Stimulated activated CD4-positive, alpha-beta T cell treated with anti-CD3 and anti-CD28 coated beads, Interleukin-12 subunit alpha, Interleukin-12 subunit beta, amount 100 ng/mL, for 48 hours (primary cell): ENCODE measurements around the gene ZHX3.
"Not testable (repeated sequence)": the region's sequence is repeated elsewhere in the genome, so short reads cannot be mapped to it uniquely, and the experiment has no call there.

Experiments used
- DNase-seq, 3 donors: peaks; one replicate each; pipeline ENCODE4 v3.0.0-alpha.2; 2020; ENCODE audit warnings: low read depth in 2 of 3, low spot score in 1 of 3

ZHX3 gene

DNA sequence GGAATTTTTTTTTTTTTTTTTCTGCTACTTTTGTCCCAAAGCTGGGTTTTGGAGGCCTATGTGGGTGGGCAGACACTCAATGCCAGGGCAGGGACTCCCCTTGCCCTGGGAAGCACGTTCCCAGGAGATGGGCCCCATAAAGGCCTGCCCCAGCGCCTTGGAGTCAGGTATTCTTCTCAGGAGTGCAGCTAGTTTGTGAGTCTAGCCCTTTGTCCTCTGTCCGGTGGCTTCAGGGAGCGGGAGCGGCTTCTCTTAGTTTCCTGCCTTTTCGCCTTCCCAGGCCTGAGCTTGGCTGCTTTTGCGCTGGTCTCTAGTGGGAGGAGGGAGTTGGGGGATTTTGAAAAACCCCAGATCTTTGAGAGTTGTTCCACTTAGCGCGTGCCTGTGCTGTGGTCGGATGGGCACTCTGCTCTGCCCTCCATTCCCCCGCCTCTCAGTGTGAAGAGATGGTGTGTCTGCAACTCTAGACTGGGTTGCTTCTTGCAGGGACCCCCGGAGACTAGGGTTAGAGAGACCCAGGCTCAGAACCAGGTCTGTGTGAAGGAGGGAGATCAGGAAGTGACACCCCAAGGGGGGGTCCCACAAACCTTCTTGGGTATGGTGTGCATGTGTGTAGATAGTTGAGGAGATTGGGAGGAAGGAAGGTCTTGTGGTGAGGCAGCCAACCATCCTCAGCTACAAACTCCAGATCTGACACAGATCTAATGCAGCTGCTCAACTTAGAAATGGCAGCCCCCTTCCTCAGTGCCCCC, 178.9 kb downstream of the ZHX3 start:
- no peak for DNase-seq

DNA sequence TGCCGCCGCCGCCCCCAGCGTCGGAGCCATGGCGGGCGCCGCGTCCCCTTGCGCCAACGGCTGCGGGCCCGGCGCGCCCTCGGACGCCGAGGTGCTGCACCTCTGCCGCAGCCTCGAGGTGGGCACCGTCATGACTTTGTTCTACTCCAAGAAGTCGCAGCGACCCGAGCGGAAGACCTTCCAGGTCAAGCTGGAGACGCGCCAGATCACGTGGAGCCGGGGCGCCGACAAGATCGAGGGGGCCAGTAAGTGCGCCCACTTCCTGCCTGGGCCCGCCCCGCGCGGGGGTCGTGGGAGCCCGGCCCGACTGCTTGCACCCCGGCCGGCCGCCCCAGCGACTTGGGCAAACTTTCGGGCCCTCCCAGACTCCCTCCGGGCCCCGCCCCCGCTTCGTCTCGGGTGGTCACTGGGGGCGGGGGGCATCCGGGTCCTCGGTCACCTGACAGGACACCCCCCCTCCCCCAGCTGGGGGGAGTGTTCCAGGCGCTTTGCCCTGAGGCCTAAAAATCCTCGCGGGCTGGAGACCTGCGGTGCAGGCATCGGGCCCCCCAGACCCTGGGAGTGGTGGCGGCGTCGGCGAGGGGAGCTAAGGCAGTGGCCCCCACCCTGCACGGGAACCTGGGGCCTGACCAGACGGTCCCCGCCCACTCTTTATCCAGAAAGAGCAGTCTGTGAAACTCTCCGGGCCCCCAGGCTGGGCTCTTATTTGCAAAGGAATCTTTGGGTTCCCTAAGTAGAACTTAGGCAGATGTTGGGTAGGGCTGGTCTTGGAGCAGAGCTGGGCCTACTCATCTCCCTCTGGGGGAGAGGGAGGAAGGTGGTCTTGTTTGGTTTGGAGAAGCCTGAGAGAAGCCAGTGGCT, 179.7 kb downstream of the ZHX3 start:
- DNase-seq = peak in 2 of 3 donors; percentile 44 to 48

DNA sequence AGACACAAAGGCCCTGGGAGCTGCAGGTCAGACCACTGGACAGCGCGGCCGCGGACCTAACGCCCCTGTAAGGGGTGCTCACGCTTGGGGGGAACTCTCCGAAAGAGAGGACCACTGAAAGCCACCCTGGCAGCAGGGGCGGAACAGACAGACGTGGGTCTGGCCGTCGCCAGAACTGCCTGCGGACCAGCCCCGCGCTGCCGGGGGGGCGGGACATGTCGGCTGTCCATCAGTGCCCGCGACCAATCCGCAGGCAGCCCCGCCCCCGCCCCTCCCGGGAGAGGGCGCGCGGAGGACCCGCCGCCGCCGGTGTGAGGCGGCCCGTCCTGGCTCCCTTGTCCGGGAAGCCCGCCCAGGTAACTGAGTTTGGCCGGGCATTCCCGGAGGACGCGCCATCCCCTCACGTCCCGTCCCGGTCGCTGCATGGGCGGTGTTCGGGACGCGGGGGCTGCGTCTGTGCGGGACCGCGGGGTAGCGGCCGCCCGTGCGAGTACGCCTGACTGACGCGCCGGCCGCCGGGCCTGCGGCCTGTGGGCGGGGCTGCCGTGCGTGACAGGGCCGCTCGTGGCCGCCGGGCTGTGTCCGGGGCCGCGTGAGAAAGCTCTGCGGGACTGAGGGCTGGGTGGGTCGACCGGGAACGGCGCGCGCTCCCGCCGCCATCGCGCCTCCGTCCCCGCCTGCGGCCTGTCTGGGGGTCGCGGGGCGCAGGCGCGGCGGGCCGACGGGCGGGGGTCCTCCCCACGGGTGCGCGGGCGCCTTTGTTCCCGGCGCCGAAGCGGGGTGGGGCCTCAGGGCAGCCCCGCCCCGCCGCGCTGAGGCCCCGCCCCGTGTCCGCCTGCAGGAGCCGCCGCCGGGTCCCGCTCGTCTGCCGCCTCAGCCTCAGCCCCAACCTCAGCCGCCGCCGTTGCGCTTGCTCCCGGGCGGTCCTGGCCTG, 180.6 kb downstream of the ZHX3 start, which contains the start of gene PLCG1:
Gene PLCG1, plus strand, starts transcription at position 864 of the 934 bp plus-strand sequence. CDS start 99 bp downstream, outside the sequence.
- DNase-seq = peak; percentile 75 to 84 (median 78)

DNA sequence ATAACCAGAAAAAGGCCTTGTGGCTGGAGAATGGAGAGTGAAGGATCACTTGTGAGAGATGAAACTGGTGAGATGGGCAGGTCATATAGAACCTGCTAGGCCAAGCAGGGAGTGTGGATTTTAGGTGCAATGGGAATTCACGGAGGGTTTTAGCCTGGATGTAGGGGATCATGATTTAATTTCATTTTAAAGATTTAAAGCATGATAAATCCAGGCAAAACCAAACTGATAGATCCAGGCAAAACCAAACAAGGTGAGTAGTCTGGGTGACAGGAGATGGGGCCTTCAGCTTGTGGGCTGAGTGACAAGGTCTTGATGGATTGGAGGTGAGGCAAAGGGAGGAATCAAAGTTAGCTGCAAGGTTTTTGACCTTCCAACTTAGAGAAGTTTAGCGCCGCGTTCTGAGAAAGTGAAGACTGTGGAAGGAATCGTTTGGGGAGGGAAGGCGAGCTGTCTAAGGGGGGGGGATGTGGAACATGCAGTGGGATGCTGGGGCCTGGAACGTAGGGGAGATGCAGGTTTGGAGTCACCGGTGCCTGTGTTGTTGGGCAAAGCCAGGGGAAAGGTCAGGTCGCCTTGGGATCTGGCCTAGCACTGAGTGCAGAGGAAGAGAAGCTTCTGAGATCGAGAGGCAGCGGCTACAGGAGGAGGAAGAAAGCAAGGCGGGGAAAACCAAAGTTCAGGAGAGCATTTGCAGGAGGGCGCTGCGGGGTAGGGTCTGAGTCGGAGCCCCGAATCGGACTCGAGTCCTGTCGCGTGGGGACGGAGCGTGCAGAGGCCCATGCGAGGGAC, 181.4 kb downstream of the ZHX3 start:
- DNase-seq = no peak

DNA sequence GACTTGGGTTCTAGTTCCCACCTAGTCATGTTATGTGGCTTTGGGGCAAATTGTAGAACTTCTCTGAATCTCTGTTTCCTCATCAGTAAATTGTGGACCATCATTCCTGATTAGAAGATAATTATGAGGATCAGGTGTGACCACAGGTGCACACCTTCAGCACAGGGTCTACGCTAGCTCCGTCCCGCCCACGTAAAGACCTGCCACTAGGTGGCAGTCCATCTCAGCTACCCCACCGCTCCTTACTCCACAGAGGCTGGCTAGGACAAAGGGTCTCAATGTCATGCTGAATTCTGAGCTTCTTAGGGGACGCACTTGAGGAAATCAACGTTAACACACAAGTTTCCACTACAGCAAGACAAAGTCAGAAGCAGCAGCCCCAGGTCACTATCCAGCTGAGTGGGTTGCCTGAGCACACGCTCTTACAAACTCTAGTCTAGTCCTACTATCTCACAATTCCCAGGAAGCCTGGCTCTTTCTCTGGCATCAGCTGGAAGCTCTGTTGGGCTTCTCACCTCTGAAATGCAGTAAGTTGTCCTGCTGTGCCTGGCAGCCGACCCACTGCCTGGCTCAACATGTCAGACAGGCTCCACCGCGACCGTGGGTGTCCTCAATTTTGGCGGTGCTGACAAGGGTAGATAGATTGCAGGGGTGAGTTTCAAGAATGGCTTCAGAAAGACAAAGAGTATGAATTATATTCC, 182.2 kb downstream of the ZHX3 start:
- DNase-seq = no peak

DNA sequence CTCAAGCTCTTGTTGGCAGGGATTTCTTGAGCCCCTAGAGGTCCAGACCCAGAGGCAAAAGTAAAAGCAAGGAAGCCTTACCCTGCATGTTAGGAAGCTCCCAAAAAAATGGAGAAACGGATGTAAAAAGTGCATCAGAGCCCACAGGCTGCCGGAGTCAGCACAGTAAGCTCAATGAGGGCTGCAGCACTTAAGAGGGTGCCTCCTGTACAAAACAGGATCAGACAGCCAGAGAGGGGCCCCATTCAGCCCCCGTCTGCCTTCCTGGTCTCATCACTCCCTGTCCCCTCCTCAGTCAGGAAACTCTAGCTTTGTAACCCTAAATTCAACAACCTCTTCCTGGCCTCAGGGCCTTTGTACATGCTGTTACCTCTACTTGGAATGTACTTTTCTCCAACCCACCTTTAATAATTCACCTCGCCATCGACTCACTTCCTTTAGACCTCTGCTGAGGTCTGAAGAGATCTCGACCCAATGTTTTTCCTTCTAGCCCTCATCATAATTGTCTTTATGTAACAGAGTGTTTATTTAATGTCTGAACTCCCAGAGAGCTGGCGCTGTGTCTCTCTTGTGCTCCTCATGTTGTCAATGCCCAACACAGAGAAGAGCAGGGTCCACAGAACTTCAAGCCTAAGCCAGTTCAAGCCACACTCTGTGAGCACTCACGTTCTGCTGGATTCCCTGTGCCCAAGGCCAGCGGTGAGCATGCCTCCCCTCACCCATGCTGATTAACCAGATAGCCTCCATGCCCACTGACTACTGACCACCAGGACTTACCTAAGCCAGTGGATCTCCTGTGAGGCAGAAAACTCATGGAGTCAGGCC, 183.0 kb downstream of the ZHX3 start:
- DNase-seq = no peak

DNA sequence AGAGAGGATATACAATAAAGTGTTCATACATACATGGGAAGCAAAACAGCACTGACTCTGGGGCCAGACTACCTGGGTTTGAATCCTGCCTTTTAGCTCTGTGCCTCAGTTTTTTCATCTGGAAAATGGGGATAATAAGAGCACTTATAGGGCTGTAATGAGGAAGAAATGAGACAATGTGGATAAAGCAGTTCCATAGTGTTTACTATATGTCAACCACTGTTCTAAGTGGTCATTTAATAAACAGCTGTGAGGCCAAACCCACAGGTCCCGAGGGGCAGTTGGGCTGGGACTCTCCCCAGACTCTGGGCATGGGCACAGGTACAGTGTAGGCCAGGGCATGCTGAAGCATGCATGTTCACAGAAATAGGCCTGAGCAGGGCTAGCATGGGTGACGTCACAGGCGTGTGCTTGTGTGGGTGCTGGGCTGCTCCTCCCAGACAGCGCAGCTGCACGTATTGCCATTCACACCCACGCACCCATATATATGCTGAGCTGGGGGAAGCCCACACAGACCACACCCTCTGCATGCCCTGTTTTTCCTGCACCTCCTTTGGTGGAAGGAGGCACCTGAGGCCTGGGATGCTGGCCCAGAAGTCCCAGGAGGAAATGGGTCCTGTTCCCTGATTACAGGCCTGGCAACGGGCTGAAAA, 183.7 kb downstream of the ZHX3 start:
- DNase-seq = peak; percentile 51 to 64 (median 53)

DNA sequence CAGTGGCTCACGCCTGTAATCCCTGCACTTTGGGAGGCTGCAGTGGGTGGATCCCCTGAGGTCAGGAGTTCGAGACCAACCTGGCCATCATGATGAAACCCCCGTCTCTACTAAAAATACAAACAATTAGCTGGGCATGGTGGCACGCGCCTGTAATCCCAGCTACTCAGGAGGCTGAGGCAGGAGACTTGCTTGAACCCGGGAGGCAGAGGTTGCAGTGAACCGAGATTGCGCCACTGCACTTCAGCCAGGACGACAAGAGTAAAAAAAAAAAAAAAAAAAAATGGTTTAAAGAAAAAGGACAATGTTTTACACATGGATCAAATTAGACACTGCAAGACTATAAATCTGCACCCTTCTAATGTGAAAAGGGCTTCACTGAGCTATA, 185.1 kb downstream of the ZHX3 start:
- not testable (repeated sequence) for DNase-seq

DNA sequence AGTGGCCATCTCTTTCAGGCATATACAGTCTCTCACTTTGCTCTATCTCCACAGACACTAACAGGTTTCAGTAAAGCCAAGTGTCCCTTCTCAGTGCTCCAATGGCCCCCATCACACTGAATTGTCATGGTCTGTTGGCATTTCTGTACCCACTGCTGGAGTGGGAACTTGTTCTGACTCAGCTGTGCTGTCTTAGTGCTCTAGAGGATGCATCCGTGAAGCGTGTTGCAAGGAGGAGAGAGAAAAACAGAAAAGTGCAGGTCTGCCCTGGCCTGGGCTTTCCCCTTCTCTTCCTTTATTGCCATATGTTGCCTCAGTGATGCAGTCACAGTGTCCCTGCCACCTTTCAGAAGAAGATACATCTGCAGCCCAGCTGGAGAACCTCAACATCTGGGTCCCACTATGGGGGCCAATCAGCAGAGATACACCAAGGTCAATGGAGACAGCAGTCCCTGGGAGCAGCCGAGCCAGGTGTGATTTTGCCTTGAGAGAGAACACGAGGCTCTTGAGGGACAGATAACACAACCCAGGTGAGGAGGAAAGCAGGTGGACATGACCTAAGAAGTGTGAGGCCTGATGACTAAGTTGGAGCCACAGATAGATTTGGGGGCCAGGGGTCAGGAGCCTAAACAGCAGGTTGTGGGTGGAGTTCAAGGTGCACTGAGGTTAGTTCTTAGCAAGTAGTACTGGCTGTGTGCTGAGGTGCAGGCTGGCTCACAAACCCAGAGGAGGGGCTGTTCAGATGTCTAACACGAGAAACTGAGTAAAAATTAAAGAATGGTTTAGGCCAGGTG, 185.7 kb downstream of the ZHX3 start:
- no peak for DNase-seq
